Stimulated activated CD4-positive, alpha-beta T cell treated with anti-CD3 and anti-CD28 coated beads, Interleukin-12 subunit alpha, Interleukin-12 subunit beta, amount 100 ng/mL, for 48 hours (primary cell): ENCODE data around the gene TRUB1.

ENCODE experiments used
- DNase-seq, 3 donors: peaks; one replicate each; pipeline ENCODE4 v3.0.0-alpha.2; 2020; ENCODE audit warnings: low read depth in 2 of 3, low spot score in 1 of 3

TRUB1 gene

GRCh38 chr10:115026746-115027140 is 88.7 kb downstream of the TRUB1 start:
- no peak for DNase-seq
